Lung microvascular endothelial cell (primary cell): ENCODE measurements around the gene SHPK. TPM values are rescaled to one million over a fixed set of nuclear protein-coding genes. Genes with fewer than 3 reads are reported as not detected.

Experiments
- DNase-seq, 2 donors: peaks; one replicate each; pipeline versions ENCODE4 v3.0.0 to v3.0.0-alpha.2; 2010; ENCODE audit warnings: low read depth in 2 of 2
- total RNA-seq: library from RNA; depleted of rRNA; stranded (reverse); fragments of >200 nt; gene quantifications from 2 replicates; pipeline ENCODE4 v1.2.1, GENCODE V29; 2014

The SHPK gene
- total RNA-seq: 12.0 and 15.7 TPM in 2 replicates

GRCh38 chr17:3636154-3636907 is at the start of gene SHPK, which contains the start of gene CTNS:
SHPK (minus strand) TSS chr17:3636250; CDS start chr17:3636219, 31 bp downstream.
CTNS (plus strand) TSS chr17:3636760; CDS start chr17:3640207, 3,447 bp downstream.
- DNase-seq: peak; percentile 97

GRCh38 chr17:3685174-3685573 is 49.1 kb upstream of the SHPK start:
- DNase-seq: no peak

GRCh38 chr17:3683054-3683511 is 47.0 kb upstream of the SHPK start:
- DNase-seq: peak; percentile 25 to 49

- DNase-seq: no peak
These were observed 46.0 kb upstream of the SHPK start for GRCh38 chr17:3682033-3682432.

GRCh38 chr17:3681565-3681964 is 45.5 kb upstream of the SHPK start:
- DNase-seq: no peak

GRCh38 chr17:3681057-3681456 is 45.0 kb upstream of the SHPK start:
- no peak for DNase-seq

GRCh38 chr17:3679531-3680126 is 43.6 kb upstream of the SHPK start:
- DNase-seq: no peak

- no peak for DNase-seq
These were observed 42.9 kb upstream of the SHPK start for GRCh38 chr17:3678821-3679530.

- no peak for DNase-seq
These were observed 42.2 kb upstream of the SHPK start for GRCh38 chr17:3678095-3678820.

GRCh38 chr17:3675886-3676285 is 39.8 kb upstream of the SHPK start:
- DNase-seq: no peak

GRCh38 chr17:3672571-3672970 is 36.5 kb upstream of the SHPK start:
- no peak for DNase-seq

- DNase-seq: no peak
These were observed 33.5 kb upstream of the SHPK start for GRCh38 chr17:3669548-3669947.

GRCh38 chr17:3669085-3669347 is 33.0 kb upstream of the SHPK start:
- no peak for DNase-seq

- DNase-seq: peak; percentile 98 to 99
These were observed 32.4 kb upstream of the SHPK start, which contains the start of the genes EMC6 and TAX1BP3 for GRCh38 chr17:3668279-3669084. EMC6 (plus strand) TSS chr17:3668812; CDS start chr17:3669147, 335 bp downstream. TAX1BP3 (minus strand) TSS chr17:3668578; CDS start chr17:3668526, 52 bp downstream.

- peak; percentile 92 for DNase-seq
These were observed 31.6 kb upstream of the SHPK start for GRCh38 chr17:3667366-3668278.

GRCh38 chr17:3666516-3666915 is 30.5 kb upstream of the SHPK start:
- DNase-seq: no peak

GRCh38 chr17:3665834-3666233 is 29.8 kb upstream of the SHPK start:
- DNase-seq: no peak

GRCh38 chr17:3663102-3664011 is 27.3 kb upstream of the SHPK start:
- no peak for DNase-seq
